Breast epithelium (tissue), 4 donors: ENCODE data around the gene CNOT2. TPM values are rescaled to one million over a fixed set of nuclear protein-coding genes. Genes with fewer than 3 reads are reported as not detected.

Experiments
- DNase-seq, 2 donors: peaks; one replicate each; pipeline ENCODE4 v3.0.0-alpha.2; 2019; ENCODE audit warnings: low spot score in 2 of 2
- H3K27ac ChIP-seq, 2 donors: fragments of 200-600 bp; sonication (generic) in 1 of 2; one replicate each; pipeline ENCODE4 v1.5.1; 2016 to 2019; ENCODE audit warnings: mild to moderate bottlenecking in 1 of 2
- H3K27me3 ChIP-seq, 2 donors: fragments of 200-600 bp; sonication (generic) in 1 of 2; one replicate each; pipeline versions ENCODE4 v1.5.1 to v1.6.0; 2017 to 2019; ENCODE audit warnings: control low read depth in 1 of 2, mild to moderate bottlenecking in 1 of 2
- H3K36me3 ChIP-seq: fragments of 200-600 bp; one replicate; pipeline ENCODE4 v1.5.1; 2019
- H3K4me1 ChIP-seq, 2 donors: fragments of 200-600 bp; sonication (generic); one replicate each; pipeline ENCODE4 v1.5.1; 2016 to 2019; ENCODE audit warnings: control low read depth in 1 of 2
- H3K4me3 ChIP-seq, 3 donors: fragments of 200-600 bp; sonication (generic); 1 replicate in 2 of 3; 2 replicates in 1 of 3; pipeline ENCODE4 v1.5.1; 2016 to 2019; ENCODE audit warnings: mild to moderate bottlenecking in 3 of 3, moderate library complexity in 2 of 3
- H3K9me3 ChIP-seq, 2 donors: fragments of 200-600 bp; sonication (generic) in 1 of 2; one replicate each; pipeline ENCODE4 v1.5.1; 2016 to 2019; ENCODE audit warnings: control low read depth in 1 of 2
- CTCF ChIP-seq, 3 donors: fragments of 450-650 bp; IDR thresholded peaks; one replicate each; pipeline ENCODE4 v1.5.1; 2016 to 2017; ENCODE audit warnings: antibody characterized with exemption in 3 of 3, mild to moderate bottlenecking in 3 of 3, moderate library complexity in 3 of 3
- POLR2A ChIP-seq: fragments of 450-650 bp; IDR thresholded peaks from one replicate; pipeline ENCODE4 v1.6.1; 2016; ENCODE audit warnings: antibody characterized with exemption, mild to moderate bottlenecking, moderate library complexity
- POLR2AphosphoS5 ChIP-seq, 3 donors: sonication (generic); formaldehyde crosslinking; IDR thresholded peaks; one replicate each; pipeline ENCODE4 v1.6.1; 2017; ENCODE audit warnings: antibody characterized with exemption in 3 of 3
- intact Hi-C: fragments of 100-400 bp; cut with DNase I; formaldehyde crosslinking; loops from one replicate; pipeline ENCODE4 v1.15.1; 2023; ENCODE audit warnings: low total_unique reads
- total RNA-seq, 3 donors: library from RNA; depleted of rRNA; stranded (reverse); fragments of >200 nt; gene quantifications; one replicate each; pipeline ENCODE4 v1.1.0, GENCODE V29; 2016

The CNOT2 gene
- total RNA-seq, 3 donors from 2014 or later = 132 to 275 (median 191) TPM

- TF ChIP-seq POLR2A (no peak), CTCF (IDR thresholded peaks at IDR 0.05) (no peak), POLR2AphosphoS5 (IDR thresholded peaks at IDR 0.05) (no peak)
- intact Hi-C loops = no loop called here
- peaks cover 5% of the 10 kb centered on the region for H3K36me3 ChIP-seq
- H3K27ac ChIP-seq = no peak overlapping the region
- H3K4me1 ChIP-seq = no peaks in the 10 kb centered on the region
- H3K4me3 ChIP-seq = no peak overlapping the region
- DNase-seq = no peak
- H3K9me3 ChIP-seq = peaks cover 20 to 25% of the 10 kb centered on the region in 2 donors
- no peaks in the 10 kb centered on the region for H3K27me3 ChIP-seq
Measured at GRCh38 chr12:70214972-70215617, 28.1 kb upstream of the CNOT2 start.

- Histone ChIP-seq H3K27ac (no peak overlapping the region), H3K4me1 (no peaks in the 10 kb centered on the region), H3K4me3 (no peak overlapping the region), H3K27me3 (no peaks in the 10 kb centered on the region), H3K9me3 (peaks cover 14 to 16% of the 10 kb centered on the region in 2 donors), H3K36me3 (peaks cover 5% of the 10 kb centered on the region)
- TF ChIP-seq CTCF (IDR thresholded peaks at IDR 0.05) = no peak
- TF ChIP-seq POLR2A = no peak
- no peak for TF ChIP-seq POLR2AphosphoS5 (IDR thresholded peaks at IDR 0.05)
- DNase-seq = no peak
- intact Hi-C loops = no loop called here
Measured at GRCh38 chr12:70217416-70217815, 25.8 kb upstream of the CNOT2 start.

- Histone ChIP-seq H3K9me3 (no peaks in the 10 kb centered on the region), H3K4me1 (no peaks in the 10 kb centered on the region), H3K4me3 (no peak overlapping the region), H3K36me3 (peaks cover 5% of the 10 kb centered on the region), H3K27me3 (no peaks in the 10 kb centered on the region), H3K27ac (no peak overlapping the region)
- intact Hi-C loops = no loop called here
- DNase-seq = no peak
- TF ChIP-seq POLR2AphosphoS5 (IDR thresholded peaks at IDR 0.05) = no peak
- no peak for TF ChIP-seq POLR2A
- no peak for TF ChIP-seq CTCF (IDR thresholded peaks at IDR 0.05)
Measured at GRCh38 chr12:70221626-70222025, 21.6 kb upstream of the CNOT2 start.

GRCh38 chr12:70227911-70228310 lies 15.3 kb upstream of the CNOT2 start:
- H3K27me3 ChIP-seq = no peaks in the 10 kb centered on the region
- H3K9me3 ChIP-seq = no peaks in the 10 kb centered on the region
- TF ChIP-seq CTCF (IDR thresholded peaks at IDR 0.05) (no peak), POLR2A (no peak), POLR2AphosphoS5 (IDR thresholded peaks at IDR 0.05) (no peak)
- no peaks in the 10 kb centered on the region for H3K4me1 ChIP-seq
- intact Hi-C loops = no loop called here
- H3K36me3 ChIP-seq = no peaks in the 10 kb centered on the region
- DNase-seq = no peak
- H3K4me3 ChIP-seq = no peak overlapping the region
- no peak overlapping the region for H3K27ac ChIP-seq

GRCh38 chr12:70230934-70231606 lies 12.2 kb upstream of the CNOT2 start:
- intact Hi-C loops = no loop called here
- Histone ChIP-seq H3K27me3 (no peaks in the 10 kb centered on the region), H3K9me3 (no peaks in the 10 kb centered on the region), H3K36me3 (no peaks in the 10 kb centered on the region), H3K27ac (no peak overlapping the region), H3K4me1 (no peaks in the 10 kb centered on the region), H3K4me3 (no peak overlapping the region)
- TF ChIP-seq CTCF (IDR thresholded peaks at IDR 0.05) (no peak), POLR2A (no peak), POLR2AphosphoS5 (IDR thresholded peaks at IDR 0.05) (no peak)
- DNase-seq = no peak
